HG03108 (cell line): ENCODE results near the gene LSM4.

Experiments
- ATAC-seq: cut with Tn5 transposase; IDR thresholded peaks from one replicate; pipeline ENCODE4 v1.9.1; 2021; ENCODE audit warnings: moderate library complexity; ENCODE audit not compliant: unreplicated experiment

The LSM4 gene

DNA sequence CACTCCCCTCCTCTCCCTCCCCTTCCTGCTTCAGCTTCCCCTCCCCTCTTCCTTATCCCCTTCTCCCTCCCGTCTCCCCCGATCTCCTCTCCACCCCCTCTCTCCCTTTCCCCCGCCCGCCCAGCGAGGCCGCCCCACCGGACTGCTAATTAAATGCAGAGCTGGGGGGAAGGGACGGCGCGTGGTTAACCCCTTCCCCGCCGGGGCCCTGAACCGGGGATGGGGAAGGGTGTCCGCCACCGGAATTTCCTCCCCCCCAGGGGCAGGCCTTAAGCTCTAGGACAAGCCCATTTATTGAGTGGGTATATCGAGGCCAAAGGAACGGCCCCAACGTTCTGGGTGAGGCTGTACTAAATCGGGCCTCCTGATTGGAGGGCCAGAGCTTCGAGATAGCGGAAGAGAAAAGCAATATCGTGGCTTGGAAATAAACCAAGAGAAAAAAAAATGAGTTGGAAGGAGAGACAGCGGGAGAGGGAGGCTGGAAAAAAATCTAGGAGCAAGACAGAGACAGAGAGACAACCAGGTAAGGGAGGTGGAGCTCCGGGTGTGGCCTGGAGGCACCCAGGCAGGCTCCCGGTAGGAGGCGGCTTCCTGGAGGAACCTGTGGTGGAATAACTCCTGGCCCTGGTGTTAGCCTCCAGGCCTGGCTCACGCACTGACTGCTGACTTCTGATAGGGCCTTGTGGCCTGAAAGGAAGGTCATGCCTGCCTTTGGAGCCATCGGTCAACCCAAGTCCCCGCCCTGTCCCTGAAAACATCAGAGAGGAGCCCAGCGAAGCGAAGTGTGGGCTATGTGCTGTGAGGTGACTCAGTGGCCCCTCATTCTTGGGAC, 29.9 kb downstream of the LSM4 start:
- no peak for ATAC-seq

DNA sequence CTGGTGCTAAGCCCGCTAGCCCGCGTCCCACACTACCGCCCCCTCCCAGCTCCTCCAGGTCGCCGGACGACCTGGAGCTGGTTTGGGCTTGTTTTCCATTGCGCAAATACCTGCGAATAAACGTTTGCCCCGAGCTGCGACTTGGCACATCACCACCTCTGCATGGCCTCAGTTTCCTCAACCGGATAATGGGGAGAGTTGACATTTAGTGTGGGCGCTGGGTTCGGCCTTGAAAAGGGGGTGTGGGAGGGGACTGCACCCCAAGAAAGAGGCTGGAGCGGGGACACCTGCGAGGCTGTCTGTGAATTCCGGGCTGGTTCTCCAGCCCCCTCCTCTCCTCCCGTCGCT, 30.4 kb downstream of the LSM4 start:
- ATAC-seq = no peak

DNA sequence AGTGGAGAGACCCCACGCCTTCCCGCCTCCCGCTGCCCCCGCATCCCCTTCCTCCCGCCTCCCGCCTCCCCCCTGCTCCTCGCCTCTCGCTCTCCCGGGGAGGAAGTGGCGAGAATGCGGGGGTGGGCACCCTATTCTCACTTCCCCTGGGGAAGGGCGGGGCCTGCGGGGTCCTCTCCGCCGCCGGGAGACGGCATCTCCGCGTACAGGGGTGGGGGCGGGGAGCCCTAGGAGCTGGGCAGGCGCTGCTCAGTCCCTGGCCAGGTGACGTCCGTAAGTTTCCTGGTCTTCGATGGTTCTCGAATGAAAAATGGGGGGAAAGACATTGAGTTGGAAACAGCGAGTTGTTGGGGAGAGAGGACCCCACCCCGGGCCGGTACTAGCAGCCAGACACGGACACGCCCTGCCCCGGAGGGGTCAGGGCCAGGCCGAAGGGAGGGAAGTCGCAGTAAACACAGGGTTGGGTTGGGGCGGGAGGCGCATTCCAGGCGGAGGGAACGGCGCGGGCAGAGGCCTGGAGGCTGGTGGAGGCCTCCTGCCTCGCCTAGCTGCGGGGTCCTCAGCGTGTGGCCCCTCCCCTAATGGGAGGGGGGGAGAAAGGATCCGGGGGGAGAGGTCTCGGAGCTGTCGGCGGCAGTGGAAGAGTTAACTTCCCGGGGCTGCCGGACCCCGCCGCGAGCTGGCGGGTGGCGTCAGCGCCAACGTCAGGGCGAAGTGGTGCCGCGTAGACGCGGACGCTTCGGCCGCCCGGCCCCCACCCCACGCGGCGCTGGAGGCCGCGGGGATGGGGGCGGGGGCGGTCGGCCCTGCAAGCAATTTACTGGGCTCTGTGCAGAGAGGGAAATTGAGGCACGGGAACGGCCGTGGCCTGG, 31.1 kb downstream of the LSM4 start:
- peak; percentile 42 for ATAC-seq

GRCh38 chr19:18291019-18291524, 31.8 kb downstream of the LSM4 start:
- ATAC-seq = peak; percentile 3

DNA sequence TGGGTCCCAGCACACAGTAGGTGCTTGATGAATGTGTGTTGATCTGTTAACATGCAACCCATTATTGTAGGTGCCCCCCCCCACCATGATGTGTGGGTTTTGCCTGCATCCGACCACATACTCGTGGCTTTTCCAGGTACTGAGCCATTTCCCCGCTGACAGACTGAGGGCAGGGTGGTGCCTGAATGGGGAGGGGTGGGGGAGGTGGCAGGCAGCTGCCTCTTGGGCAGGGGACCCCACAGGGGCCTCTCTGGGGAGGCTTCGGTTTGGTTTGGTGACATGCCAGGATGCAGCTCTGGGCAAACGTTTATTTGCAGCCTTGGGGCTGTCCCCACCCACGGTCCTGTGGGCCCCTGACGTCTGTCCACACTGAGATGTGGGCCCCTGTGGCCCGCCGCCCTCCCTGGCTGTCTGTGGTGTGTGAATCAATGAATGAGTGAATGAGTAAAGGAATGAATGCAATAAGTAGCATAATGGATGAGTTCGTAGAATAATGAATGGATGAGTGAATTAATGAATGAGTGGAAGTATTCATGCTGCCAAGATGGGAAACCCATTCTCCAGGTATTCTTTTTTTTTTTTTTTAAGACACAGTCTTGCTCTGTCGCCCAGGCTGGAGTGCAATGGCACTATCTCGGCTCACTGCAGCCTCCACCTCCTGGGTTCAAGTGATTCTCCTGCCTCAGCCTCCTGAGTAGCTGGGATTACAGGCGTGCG, 32.4 kb downstream of the LSM4 start:
- ATAC-seq = peak; percentile 30

- peak; percentile 4 for ATAC-seq
Observed at GRCh38 chr19:18289471-18290301, 33.2 kb downstream of the LSM4 start.

- no peak for ATAC-seq
Observed at GRCh38 chr19:18287836-18288772, 34.8 kb downstream of the LSM4 start.

GRCh38 chr19:18286973-18287635, 35.8 kb downstream of the LSM4 start:
- no peak for ATAC-seq

DNA sequence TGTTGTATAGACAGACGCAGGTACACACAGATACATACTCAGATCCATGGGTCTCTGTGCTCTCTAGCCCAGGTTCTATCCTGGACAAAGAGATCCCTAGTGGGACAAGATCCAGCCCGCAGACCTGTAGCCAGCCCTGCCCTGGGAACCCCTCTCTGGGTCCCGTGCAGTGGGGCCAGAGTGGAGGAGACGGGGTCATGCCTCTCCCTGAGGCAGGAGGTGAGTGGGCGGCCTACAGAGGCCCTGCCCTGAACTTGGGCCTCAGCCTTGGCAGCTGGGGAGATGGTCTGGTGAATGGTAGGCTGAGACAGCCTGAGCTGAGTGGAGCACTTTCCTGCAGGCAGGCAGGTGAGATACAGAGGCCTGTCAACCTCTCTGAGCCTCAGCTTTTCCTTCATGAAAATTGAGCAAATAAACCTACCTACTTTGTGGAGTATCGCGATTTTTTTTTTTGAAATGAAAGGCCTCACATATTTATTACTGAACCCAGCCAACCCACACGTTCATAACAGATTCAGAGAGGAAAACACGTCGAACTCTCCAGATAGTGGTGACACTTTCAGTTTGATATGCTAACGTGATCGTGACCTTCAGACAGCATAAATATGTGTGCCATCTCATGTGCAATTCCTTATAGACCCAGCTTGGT, 38.0 kb downstream of the LSM4 start:
- no peak for ATAC-seq

GRCh38 chr19:18283338-18283737, 39.5 kb downstream of the LSM4 start:
- no peak for ATAC-seq

DNA sequence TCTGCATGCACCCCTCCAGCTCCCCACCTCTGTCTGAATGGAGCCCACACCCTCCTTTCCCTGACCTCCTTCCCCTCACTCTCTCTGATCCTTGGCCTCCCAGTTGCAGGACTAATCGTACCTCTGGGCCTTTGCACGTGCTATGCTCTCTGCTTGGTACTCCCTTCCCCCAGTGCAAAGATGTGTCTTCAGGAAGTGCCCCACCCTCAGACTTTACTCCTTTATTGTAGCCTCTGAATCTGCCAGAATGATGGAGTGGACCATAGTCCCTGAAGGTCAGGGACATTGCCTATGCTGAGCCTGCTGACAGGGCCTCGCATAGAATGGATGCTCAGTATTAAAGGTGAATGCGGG, 40.1 kb downstream of the LSM4 start:
- ATAC-seq = no peak

GRCh38 chr19:18282021-18282787, 40.7 kb downstream of the LSM4 start:
- no peak for ATAC-seq

GRCh38 chr19:18281082-18282020, 41.5 kb downstream of the LSM4 start, which contains the start of gene JUND:
TSS of gene JUND (minus strand) at chr19:18281622. CDS start at chr19:18281484, 138 bp downstream.
- peak; percentile 60 for ATAC-seq

- no peak for ATAC-seq
Observed at GRCh38 chr19:18280247-18281081, 42.4 kb downstream of the LSM4 start.

DNA sequence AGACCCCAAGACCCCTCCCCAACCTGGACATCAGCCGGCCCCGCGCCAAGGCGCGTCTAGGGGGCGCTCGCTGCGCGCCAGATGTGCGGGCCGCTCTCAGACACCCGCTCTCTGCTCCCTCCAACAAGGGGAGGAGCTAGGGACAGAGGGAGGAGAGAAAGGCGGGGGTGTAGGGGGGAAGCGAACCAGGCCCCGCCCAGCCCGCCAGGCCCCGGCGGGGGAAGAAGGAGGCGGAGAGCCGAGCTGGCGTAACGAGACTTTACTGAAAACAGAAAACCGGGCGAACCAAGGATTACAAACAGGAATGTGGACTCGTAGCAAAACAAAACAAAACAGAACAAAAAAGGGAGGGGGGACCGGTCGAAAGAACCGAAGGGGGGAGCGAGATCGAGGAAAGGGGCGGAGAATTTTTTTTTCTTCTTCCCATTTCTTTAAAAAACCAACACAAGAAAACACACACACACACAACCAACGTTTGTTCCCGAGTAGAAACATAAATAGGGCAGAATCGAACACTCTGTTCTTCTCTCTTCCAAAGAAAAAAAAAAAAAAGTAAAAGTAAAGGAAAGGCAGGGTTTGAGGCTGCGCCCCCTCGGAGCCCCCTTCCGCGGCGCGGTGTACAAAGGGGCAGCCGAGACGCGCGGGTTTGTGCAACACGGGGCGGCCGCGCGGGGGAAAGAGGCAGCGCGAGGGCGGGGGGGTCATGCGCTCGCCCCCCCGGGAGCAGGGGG, 43.2 kb downstream of the LSM4 start:
- ATAC-seq = peak; percentile 20
